Glomerular visceral epithelial cell (primary cell): ENCODE measurements around the gene MIOS.

Experiments used
- DNase-seq: peaks from one replicate; pipeline ENCODE4 v3.0.0-alpha.2; 2016; ENCODE audit errors: extremely low spot score

The MIOS gene

DNA sequence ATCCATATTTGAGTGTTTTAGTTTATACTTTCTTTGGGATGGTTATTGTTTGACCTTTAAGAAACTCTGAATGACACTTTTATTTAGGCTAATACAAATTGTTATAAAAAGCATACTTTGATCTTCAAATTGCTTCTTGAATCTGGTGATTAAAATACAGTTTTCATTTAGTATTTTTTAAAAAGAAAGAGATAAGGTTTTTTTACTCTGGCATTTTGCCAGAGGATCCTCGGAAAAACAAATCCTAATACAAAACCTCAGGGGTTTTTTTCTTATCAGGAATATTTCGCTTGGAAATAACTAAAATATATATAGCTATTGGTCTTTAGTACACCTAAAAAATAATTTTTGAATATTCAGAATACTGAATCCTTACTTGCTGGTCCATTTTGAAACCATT lies 17.0 kb downstream of the MIOS start:
- no peak for DNase-seq

DNA sequence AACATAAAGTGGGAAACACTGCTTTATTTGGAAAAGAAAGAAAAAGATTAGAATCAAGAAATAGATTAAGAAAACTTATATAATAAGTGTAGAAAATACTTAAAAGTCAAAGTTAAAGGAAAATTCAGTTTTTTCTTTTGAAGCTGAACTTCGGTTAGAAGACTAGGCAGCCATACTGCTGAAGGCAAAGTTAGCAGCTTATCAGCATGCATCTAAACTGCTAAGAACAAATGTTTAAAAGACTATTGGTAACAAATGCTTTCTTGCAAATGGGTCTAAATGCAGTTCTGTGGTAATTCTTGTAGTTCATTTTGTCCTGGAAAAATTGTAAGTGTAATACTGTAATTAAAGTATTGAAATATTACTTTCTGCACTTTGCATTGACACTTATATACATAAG lies 18.0 kb downstream of the MIOS start:
- DNase-seq = no peak

DNA sequence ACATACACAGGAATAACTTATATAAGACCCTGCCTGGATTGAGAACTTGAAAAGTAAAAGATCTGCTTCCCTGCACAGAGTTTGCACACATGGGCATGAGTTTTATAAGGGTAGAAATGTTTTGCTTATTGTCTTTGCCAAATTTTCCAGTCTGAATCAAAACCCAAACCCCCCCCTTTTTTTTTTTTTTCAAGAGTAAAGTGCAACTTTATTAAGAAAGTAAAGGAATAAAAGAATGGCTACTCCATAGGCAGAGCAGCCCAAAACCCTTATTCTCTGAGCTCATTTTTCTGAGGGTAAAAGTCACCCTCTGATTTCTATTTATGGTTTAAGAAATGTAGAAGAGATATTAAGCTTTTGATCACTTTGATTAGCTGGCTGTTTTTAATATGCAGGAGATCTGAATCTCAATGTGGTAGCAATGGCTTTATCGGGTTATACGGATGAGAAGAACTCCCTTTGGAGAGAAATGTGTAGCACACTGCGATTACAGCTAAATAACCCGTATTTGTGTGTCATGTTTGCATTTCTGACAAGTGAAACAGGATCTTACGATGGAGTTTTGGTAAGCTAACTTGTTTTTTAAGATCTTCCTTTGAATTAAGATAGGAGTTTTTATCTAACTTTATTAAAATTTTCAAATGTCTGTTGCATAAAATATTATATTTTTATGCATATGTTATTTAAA lies 18.7 kb downstream of the MIOS start:
- DNase-seq = no peak

DNA sequence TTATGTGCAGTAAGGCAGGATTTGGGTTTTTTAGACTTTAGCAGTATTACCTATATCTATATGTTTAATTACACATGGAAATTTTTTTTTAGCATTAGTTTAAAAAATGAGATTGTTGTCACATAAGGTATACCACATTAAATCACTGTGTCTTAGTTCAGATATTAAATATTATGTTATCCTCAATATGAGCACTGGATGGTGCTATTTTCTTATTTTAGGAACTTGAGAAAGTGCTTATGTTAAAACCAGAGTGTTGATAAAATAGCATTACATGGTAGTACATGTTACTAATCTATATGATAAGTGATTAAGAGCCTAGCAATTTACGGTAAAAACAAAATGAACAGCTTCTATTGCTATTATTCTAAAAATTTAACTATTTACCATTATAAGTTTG lies 28.8 kb downstream of the MIOS start:
- DNase-seq = peak; percentile 3

DNA sequence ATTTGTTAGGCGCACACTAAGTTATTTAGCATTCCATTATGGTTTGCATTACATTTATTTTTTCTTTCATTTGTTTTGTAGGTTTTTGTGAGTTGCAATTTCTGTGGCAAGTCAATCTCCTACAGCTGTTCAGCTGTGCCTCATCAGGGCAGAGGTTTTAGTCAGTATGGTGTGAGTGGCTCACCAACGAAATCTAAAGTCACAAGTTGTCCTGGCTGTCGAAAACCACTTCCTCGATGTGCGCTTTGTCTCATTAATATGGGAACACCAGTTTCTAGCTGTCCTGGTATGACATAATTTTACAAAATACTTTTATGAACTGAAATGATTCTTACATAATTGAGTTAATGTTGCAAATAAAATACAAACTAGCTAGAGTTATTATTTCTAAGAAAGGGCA lies 29.5 kb downstream of the MIOS start:
- DNase-seq = no peak

DNA sequence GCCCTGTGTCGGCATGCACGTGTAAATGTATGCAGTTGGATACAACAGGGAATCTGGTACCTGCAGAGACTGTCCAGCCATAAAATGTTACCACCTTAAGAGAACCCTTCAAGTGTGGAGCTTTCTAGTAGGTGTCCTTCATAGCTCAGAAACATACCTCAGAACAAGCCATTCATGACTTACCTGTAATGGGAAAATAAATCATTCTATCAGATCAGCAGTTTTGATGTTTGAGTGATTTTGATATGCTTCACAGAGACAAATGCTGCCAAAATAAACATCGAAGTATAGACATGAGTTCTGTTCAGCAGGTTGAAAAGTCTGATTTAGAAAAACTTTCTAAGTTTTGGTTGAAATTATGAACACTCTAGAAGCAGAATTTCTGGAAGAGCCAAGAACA lies 40.3 kb downstream of the MIOS start:
- DNase-seq = no peak

DNA sequence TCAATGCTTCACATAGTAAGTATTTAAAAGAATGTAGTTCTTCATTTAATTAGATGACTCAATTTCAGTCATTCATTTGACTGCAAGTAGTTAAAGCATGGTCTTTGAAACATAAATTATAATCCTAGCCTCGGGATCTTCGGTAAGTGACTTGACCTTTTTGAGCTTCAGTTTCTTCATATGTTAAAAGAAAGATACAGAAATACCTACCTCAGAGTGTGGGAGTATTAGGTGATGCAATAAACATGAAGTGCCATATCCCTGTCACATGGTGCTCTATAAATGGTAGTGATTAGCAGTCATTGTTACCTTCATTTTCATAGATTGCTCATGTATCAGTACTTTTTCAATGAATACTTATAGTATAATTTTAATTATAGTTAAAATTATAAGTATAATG lies 42.6 kb downstream of the MIOS start:
- DNase-seq = no peak

DNA sequence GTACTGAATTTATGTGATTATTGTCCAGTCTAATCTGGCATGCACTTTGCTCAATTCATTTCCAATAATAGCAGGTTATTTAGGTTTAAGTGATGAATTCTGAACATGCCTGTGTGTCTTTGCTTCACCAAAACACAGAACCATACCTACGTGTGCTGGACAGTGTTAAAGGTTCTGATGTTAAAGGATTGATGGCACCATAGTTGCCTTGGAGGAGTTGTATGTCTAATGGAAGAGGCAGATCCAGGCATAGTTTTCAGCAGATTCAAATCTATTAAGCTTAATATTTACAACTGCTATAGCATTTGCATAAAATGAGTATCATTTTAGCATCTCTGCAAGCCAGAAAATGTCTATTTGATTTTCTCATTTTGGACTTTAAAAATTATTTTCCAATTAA lies 45.8 kb downstream of the MIOS start:
- DNase-seq = no peak

DNA sequence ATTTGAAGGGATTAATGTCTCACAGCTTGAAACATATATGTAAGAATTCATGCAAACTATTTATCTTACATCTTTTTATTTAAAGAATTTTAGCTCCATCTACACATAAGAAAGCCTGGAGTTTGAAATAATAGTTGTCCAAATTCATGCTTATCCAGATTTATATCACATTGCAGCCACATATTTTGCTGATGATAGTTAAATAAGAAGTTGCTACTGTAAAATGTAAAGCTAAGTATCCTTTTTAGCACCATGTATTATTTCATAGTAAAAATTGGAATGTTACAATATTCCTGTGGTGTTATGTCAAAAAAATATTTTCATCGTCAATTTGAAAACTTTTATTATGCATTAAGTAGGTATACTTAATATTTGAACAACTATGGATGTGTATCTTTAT lies 46.5 kb downstream of the MIOS start:
- no peak for DNase-seq

DNA sequence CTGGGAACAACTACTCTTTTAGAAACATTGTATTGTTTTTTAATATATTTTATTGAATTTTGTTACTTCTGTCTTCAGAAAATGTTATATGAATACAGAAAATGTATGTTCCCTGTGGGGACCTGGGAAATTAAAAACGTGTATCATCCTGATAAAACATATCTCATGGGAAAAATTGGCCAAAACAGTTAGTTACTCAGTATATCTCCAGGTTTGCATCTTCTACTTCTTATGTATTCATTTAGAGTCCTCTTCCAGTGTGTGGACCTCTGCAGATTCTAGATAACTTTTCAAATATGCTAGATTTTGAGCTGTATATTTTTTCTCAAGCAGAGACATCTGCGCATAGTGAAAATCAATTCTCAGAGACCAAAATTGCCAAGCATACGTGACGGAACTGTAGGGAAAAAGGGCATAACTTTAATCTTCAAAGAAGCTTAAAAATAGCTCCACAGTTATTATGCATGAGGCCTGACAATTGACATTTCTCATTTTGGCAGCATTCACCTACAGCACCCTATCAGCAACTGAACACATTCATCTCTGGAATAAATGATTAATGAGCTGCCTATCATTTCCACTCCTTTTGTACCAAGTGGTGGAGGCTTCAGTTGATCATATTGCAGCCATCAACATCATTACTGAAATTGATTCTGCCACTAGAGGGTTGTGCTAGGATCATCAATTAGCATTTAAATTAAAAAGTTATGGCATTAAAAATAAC lies 47.5 kb downstream of the MIOS start:
- DNase-seq = no peak

DNA sequence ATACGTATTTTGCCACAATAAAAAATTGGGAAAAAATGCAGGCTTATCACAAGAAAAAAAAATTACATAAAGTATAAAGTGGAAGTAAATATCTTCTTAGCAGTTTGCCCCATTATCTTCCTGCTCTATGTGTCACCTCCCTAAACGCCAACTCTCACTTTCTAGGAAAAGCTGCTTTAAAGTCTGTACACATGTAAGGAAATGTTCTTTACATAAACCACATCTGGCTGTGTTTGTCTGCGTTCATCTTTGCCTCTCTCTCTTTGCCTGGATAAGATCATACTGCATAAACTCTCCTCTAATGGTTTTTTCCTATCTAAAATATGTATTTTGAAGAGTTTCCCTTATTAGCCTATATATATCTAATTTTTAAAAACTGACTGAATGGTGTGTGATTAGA lies 50.9 kb downstream of the MIOS start:
- no peak for DNase-seq

DNA sequence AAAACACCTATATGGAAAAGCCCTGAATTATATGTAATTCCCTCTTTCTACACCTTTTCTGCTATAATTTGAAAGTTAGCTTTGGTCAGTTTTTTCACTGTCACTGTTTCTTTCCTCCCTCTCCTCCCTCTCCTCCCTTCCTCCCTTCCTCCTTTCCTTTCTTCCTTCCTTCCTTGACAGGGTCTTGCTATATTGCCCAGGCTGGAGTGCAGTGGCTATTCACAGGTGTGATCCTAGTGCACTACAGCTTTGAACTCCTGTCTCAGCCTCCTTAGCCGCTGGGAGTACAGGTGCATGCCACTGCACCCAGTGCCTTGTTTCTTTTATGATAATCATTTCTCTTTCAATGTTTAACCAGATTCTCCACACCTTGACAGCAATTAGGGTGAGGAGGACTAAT lies 51.7 kb downstream of the MIOS start:
- DNase-seq = no peak

DNA sequence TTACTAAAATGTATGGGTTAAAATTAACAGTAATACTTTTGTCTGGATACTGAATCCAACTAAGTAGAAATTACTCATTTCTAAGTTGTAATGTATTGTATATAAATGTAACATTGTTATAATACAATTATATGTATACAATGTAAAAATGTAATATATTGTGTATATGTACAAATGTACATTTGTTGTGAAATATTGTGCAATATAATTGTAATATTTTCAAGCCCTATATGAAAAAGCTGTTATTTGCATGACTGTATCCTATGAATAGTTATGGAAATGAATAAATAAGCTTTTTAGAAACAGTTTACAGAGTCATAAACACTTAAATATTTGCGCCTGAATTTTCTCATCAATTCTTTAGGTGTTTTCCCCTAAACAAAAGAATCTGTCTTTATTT lies 53.6 kb downstream of the MIOS start:
- DNase-seq = no peak

DNA sequence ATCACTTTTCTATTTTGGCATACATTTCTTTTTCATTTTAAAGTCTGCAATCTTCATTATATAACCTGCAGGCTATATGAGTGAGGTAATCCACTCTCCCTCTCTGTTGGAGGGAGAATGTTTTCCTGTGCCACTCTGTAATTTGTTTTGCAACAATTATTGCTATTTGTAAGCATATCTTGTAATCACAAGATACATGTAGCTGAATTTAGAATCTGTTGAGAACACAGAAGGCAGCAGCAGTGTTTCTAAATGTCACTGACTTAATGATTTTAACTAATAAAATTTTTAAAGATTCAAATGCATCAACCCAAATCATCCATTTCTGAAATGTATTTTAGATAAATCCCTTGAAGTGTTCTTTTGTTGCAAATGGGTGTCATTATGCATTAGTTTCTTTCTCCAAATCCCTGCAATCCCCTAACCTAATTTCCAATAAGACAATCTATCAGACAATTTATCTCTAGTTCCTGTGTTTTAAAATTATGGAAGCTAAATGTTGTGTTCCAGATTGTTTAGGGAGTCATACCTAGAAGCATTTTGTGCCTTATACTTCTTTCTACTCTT lies 54.0 kb downstream of the MIOS start:
- DNase-seq = no peak

DNA sequence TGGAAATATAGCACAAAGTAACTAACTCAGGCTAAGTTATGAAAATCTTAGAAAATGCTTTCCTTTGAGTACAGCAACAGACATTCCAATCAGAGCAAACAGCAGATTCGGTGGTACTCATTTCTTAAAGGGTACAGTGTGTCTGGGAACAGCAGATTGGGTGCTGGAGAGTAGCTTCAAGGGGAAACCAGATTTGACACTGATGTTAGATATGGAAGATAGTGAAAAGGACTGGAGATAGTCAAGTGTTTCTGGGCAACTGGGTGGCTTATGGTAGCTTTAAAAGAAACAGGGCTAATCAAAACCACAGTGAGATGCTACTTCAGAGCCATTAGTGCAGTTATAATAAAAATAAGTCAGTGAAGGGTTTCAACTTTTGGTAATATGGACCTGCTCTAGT lies 61.8 kb downstream of the MIOS start:
- no peak for DNase-seq

DNA sequence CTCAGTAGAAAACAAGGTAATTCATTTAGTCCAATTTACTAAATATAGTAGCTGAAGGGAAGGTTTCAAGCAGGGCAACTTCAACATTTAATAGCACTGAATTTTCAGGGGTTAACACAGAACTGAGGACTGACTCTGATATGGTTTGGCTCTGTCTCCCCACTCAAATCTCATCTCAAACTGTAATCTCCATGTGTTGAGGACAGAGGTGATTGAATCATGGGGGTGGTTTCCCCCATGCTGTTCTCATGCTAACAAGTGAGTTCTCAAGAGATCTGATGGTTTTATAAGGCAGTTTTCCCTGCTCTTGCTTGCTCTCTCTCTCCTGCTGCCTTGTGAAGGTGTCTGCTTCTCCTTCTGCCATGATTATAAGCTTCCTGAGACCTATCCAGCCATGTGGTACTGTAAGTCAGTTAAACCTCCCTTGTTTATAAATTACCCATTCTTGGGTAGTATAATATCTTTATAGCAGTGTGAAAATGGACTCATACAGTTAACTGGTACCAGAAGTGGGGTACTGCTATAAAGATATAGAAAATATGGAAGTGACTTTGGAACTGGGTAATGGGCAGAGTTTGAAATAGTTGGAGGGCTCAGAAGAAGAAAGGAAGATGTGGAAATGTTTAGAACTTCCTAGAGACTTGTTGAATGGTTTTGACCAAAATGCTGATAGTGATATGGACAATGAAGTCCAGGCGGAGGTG lies 64.1 kb downstream of the MIOS start:
- DNase-seq = no peak

DNA sequence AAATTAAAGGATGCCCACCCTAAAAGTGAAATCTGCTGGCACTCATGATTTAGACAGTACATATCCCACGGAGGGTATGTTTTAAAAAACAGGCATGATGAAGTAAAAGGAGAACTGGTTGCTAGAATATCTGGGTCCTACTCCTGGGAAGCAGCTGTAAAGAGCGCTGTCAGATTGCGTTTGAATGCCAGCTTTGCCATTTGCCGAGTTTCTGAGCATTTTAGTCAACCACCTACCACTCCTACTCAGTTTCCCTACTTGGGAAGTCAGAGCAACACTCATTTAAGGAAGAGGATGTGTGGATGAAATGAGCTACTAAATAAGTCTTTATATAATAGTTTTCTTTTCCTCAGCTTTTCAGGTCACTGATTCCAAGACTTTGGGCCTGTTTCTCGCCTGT lies 72.7 kb downstream of the MIOS start:
- peak; percentile 2 for DNase-seq

DNA sequence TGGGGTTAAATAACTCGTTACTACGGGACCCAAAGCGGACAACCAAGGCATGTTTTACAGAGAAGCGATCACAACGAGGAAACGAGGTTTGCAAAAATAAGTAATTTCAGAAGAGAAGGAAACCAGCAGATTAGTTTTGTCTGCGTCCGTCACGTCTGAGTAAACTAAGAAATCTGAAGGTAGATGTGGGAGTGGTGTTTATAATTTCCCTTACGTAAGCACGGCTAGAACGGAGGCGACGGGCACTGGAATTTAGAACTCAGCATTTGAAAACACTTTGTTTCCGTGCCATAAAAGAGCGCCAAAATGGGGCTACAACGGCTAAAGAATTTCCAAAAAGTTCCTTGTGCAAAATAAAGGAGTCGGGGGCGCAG lies 73.2 kb downstream of the MIOS start:
- DNase-seq = peak; percentile 25

DNA sequence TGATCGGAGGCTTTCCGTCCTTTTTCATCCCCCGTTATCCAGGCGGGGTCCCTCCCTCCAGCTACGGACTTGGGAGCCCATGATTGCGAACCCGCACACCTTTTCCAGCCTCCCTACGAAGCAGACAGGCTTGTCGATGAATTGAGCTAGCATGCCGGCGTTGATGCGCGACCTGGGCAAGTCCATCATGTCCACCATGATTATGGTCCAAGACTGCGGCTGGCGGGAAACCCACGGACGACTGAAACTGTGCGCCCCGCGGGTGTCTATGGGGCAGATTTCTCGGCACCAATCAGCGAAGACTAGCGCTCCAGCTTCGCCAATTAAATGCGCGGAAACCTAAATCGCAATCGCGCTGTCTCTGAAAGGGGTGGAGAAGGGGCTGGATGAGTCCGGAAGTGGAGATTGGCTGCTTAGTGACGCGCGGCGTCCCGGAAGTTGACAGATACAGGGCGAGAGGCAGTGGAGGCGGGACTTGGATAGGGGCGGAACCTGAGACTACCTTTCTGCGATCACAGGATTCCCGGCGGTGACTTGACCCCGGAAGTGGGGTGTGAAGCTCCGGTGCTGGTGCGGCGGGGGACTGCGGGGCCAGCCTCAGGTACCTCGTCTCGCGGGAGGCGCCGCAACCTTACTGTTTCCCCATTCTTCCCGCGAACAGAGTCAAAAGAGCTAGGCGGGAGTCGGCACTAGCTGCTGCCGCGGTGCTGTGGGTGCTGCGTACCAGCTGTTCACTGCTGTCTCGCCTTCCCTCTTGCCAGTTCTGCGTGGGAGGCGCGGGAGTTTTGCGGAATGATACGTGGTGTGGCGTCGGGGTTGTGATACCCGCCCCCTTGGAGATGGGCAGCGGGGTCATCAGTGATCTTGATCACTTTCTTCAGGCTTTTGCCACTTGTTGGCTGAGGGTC lies 73.8 kb downstream of the MIOS start, which contains the start of gene UMAD1:
Gene UMAD1, plus strand, starts transcription at position 532 of the 908 bp plus-strand sequence. CDS start 32,620 bp downstream, outside the sequence.
- peak; percentile 99 for DNase-seq

DNA sequence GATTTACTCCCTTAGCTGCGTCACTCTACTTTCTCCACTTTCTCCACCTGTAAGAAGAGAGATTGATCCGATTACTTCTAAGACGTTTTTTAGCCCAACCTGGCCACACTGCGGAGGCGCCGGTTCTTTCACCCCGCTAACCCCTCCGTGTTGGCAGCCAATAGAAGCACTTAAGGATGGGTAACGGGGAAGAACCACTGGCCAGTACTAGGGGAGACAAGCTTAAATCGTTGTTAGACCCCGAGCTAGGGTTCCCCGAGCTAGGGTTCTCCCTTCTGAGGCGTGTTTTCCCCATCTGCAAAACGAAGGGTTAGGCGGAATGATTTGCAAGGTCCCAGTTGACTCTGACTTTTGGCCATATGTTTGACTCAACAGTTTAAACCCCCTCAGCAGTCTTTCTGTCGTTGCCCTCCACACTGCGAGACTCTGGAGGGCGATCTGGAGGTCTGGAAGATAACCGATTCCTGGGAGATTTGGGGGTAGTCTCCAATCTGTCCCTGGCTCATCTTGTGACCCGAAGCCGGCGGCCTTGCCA lies 74.5 kb downstream of the MIOS start:
- DNase-seq = peak; percentile 11

DNA sequence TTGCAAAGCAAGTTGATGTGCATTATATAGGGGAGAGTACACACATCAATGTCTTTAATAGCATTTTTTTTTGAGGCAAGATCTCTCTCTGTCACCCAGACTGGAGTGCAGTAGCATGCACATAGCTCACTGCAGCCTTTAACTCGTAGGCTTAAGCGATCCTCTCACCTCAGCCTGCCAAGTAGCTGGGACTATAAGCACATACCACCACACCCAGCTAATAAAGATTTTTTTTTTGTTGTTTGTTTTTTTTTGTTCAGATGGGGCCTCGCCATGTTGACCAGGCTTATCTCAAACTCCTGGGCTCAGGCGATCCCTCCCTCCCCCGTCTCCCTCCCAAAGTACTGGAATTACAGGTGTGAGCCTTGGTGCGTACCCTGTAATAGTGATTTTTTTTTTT lies 75.4 kb downstream of the MIOS start:
- no peak for DNase-seq
